HG02981 (cell line): Measurements from ENCODE around the gene SUFU.

ENCODE experiments used
- ATAC-seq: cut with Tn5 transposase; IDR thresholded peaks from one replicate; pipeline ENCODE4 v1.9.1; 2021; ENCODE audit warnings: mild to moderate bottlenecking, moderate library complexity; ENCODE audit not compliant: unreplicated experiment

The SUFU gene

DNA sequence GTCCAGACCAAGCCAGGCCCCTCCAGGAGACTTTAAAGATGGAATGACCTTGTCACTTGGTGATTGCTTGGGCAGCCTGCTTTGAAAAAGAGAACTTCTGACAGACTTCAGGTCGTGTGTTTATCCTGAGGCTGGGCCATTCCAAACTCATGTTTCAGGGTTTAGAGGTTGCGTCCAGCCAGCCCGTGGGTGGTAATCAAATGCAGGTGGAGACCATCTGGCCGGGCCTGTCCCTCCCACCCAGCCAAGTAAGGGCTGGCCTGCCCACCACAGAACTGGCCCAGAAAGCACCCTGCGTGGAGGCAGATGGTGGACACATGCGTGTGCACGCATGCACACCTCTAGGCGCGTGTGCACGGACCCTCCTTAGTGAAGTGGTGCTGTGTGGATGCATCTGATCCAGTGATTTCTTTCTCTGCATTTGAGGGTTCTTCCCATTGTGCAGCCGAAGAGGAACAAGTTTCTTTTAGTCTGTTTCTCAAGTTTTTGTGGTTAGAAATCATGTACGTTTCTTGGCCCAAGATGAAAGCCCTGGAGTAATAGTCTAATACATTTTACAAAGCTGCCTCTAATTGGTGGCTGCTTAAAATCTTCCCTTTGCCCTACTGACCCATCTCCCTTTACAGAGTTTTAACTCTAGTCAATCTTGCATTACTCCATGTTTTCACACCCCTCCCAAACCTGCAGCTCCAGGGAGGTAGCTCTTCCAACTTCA lies 43.0 kb downstream of the SUFU start:
- ATAC-seq, result no peak

DNA sequence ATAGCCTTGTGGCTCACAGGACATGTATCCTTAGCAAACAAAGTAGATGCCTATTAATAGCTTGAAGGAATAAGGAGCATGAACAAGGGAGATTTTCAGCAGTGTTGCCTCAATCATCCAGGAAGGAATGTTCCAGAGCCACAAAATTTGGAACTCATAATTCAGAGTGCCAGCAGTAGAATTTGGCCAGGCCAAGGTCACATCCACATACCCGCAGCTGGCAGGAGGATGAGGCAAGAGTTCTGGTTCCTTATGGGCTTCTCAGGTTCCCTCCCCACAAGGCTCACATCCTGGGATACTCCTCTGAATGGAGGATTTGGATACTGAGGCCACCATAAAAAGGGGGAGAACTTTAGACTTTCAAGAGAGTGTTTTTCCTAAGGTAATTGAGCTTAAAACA lies 45.8 kb downstream of the SUFU start:
- ATAC-seq, result no peak

DNA sequence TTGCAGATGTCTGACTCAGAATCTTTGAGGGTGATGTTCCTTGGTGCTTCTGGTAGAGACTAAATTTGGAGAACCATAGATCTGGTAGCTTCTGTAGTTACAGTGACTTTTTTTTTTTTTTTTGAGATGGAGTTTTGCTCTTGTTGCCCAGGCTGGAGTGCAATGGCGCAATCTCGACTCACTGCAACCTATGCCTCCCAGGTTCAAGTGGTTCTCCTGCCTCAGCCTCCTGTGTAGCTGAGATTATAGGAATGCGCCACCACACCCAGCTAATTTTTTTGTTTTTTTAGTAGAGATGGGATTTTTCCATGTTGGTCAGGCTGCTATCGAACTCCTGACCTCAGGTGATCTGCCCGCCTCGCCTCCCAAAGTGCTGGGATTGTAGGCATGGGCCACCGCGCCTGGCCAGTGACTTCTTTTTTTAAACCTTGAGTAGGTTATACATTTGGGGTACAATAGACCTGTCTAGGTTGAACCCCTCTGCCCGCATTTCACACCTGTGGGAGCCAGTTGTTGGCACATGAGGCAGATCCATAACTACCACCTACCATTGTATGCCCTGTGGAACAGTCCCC lies 47.0 kb downstream of the SUFU start:
- ATAC-seq, result no peak

DNA sequence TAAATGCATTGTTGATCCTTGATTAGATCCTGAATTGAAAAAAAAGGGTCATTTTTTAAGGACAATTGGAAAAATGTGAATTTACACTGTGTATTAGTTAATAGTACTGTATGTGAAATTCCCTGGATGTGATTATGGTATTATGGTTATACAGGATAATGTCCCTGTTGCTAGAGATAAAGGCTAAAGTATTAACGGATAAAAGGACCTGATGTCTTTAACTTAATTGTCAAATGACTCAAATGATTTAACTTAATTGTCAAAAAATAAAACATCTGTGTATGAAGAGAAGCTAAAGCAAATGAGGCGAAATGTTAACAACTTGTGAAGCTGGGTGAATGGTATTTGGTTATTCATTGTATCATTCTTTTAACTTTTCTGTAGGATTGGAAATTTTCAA lies 48.8 kb downstream of the SUFU start:
- no peak for ATAC-seq

DNA sequence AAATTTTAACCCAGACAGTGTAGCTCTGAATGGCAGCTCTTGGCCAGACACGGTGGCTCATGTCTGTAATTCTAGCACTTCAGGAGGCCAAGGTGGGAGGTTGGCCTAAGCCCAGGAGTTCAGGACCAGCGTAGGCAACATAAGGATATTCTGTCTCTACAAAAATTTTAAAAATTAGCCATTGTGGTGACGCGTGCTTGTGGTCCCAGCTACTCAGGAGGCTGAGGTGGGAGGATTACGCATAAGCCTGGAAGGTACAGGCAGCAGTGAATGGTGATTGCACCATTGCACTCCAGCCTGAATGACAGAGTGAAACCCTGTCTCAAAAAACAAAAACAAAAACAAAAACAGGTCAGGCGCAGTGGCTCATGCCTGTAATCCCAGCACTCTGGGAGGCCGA lies 50.0 kb downstream of the SUFU start:
- no peak for ATAC-seq

DNA sequence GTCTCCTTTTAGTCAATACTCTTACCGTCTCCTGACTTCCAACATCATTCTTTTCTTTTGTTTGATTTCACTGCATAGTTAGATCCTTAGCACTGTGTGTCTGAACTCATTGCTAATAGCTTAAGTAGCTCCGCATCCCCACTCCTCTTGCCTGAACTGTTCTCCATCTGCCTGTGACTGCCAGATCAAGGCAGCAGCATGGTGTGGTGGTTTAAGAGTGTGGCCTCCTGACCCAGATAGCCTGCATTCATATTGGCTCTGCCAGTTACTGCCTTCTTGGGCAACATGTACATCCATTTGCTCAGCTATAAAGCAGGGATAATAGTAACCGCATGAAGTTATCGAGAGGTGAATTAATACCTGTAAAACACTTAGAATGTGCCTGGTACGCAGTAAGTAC lies 50.8 kb downstream of the SUFU start:
- no peak for ATAC-seq

DNA sequence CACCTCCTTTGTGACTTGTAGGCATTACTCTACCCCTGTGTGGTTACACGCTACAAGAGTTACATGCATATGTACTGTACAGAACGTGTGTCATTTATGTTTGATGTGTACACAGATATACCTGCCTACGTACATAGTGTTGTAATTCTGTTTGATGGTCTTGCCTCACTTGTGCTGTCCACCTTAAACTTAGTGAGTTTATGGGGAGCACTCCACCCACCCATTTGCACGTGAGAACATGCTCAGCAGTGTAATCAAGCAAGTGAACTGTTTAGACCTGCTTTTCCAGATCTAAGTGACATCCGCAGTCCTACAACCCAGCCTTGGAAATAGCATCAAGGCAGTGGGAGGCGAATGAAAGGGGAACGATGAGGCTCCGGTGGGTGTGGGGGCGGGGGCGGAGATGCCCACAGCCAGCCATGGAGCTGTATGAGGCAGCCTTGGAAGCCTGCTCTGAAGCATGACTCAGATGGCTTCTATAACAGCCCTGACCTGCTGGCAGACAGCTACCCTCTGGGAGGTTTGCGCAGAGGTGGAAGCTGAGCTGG lies 52.1 kb downstream of the SUFU start:
- ATAC-seq, result no peak

DNA sequence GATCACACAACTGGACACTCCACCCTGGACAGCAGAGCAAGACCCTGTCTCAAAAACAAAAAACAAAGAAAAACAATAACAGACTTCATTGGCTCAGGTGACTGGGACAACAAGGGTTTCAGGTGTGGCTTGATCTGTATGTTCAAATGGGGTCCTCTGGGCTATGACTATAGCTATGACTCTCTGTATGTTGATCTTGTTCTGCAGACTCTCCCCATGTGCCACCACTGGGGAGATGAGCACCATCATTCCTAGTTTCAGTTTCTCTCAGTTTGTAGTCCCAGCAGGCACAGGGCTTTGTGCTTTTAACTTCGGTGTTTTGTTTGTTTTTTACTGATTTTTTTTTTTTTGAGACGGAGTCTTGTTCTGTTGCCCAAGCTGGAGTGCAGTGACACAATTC lies 53.8 kb downstream of the SUFU start:
- ATAC-seq, result no peak

DNA sequence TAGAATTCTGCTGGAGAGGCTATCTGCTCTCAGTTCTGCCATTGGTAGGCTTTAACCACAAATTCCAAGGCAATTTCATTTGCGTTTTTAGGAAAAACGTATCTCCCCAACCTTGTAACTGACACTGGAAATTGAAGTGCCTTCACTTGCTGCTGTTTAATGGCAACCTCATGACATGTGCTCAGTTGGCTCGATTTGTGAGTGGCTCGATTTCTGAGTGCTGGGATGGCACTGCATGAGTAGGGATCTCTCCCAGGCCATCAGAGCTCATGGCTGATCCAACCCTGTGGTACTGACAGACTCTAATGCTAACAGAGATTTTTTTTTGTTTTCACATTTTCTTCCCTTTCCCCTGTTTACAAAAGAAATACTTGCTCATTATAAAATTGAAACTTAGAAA lies 56.0 kb downstream of the SUFU start:
- ATAC-seq, result no peak

DNA sequence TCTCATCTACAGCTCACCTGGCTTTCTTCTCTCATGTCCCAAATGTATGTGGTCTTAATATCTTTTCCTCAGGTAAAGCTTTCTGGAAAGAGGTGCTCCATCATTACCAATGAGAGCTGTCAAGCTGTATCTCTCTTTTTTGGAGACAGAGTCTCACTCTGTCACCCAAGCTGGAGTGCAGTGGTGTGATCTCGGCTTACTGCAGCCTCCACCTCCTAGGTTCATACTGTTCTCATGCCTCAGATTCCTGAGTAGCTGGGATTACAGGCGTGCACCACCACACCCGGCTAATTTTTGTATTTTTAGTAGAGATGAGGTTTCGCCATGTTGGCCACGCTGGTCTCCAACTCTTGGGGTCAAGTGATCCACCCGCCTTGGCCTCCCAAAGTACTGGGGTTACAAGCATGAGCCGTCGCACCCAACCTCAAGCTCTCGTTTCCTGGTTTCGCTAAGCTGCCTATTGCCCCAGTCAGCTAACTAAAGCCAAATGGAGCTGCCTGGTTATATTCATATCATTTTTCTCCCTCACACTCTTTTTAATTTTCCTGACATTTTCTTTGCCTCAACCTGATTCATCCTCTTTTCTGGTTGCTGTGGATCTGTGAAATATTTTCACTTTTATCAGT lies 60.5 kb downstream of the SUFU start:
- ATAC-seq, result no peak

DNA sequence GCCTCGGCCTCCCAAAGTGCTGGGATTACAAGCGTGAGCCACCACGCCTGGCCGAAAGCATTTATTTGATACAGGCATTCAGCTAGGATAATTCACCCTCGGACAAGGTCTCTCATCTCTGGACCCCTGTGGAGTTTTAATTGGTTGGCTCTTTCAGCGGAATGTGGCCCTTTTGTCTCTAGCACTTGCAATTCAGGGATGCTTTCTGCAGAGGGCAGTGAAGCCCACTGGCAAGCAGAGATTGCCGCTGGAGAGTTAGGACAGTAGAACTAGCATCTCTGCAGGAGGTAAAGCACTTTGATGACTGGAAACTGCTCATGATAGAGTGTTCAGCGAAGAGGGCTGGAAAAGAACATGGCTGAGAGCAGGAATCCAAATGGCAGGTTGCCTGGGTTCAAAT lies 62.0 kb downstream of the SUFU start:
- ATAC-seq, result no peak

DNA sequence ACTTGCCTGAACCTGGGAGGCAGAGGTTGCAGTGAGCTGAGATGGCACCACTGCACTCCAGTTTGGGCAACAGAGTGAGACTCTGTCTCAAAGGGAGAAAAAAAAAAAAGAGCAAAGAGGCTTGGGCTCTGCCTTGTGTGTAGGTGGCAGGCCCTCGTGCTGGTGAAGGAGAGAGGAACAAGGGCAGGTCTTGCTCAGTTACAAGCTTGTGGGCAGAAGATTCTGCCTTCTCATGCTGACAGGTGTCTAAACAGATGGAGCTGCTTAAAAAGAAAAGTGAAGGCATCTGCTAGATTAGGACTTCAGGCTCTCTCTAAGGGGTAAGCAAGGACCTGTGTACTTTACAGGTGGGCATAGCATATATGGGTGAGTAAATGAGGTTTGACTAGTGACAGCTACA lies 75.0 kb downstream of the SUFU start:
- no peak for ATAC-seq

DNA sequence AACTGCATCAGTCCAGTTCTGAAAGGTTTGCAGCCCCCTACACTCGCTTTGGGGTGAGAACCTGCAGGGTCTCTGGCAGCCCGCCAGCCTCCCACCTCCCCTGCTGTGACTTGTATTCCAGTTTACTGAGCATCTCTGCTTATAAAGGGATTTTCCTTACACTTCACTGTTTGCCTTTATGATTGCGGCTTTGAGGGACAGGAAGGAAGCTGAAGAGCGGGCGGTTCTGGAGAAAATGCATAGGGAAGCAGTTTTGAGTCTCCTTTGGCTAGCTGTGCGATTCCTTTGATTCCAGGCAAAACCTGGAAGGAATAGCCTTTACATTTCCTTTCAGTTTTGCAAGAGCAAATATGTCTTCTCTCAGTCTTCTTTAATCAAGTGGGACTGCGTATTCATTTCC lies 75.6 kb downstream of the SUFU start:
- no peak for ATAC-seq

DNA sequence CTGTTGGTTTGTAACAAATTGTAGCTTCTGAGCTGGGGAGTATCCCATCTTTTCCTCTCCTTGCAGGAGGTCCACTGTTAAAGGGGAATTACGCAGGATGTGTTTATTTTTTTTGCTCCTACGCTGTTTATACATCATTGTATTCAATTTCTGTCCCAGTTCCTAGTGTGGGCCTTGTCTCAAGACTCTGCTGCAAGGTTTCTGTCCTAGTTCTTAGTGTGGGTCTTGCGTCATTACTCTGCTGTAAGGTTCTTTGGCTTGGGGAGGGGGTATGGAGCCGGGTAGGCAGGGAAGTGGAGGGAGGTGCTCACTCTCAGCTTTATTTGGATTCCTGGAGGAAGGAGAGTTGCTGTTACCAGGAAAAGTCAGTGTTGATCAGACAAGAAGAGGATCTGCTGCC lies 76.5 kb downstream of the SUFU start:
- ATAC-seq, result no peak

DNA sequence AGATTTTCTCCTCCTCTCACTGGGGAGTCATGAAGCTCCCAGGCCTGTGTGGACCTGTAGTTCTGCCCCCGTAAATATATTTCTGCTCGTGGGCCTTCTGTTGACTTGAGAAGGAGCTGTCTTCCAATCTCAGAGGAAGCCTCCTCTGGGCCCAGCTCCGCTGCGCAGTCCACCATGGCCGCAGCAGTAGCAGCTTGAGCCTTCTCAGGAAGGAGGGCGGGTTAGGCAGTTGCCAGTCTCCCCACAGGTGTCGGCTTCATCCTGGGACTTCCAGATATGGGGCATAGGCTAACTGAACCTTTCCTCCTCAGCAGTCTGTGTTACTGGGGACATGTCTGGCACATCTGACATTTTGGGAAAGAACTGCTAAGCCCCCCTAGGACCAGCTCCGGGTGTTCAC lies 77.6 kb downstream of the SUFU start:
- ATAC-seq, result no peak

DNA sequence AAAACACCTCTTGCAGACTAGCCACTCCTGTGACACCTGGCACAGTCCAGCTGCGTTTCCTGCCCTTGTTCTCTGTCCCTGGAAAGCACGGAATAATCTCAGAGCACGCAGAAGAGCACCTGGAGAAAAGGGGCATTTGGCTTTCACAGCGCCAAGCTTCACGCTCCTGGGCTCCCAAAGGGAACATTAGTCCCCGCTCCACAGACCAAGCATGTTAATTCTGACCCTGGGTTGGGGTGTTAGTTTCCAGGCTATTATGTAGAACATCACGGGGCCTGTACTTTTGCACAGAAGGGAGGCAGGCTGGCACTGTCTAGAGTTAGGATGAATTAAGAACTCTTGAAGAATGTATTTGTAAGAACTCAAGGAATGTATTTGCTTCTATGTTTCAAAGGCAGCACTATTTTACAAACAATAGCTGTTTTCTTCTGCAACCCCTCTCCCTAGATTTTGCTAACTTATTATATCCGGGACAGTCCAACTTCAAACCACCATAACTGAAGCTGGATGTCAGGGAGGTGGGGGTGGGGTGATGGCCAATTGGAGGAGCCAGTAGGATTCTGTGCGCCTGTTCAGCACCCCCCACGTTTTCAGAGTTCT lies 78.3 kb downstream of the SUFU start:
- no peak for ATAC-seq

DNA sequence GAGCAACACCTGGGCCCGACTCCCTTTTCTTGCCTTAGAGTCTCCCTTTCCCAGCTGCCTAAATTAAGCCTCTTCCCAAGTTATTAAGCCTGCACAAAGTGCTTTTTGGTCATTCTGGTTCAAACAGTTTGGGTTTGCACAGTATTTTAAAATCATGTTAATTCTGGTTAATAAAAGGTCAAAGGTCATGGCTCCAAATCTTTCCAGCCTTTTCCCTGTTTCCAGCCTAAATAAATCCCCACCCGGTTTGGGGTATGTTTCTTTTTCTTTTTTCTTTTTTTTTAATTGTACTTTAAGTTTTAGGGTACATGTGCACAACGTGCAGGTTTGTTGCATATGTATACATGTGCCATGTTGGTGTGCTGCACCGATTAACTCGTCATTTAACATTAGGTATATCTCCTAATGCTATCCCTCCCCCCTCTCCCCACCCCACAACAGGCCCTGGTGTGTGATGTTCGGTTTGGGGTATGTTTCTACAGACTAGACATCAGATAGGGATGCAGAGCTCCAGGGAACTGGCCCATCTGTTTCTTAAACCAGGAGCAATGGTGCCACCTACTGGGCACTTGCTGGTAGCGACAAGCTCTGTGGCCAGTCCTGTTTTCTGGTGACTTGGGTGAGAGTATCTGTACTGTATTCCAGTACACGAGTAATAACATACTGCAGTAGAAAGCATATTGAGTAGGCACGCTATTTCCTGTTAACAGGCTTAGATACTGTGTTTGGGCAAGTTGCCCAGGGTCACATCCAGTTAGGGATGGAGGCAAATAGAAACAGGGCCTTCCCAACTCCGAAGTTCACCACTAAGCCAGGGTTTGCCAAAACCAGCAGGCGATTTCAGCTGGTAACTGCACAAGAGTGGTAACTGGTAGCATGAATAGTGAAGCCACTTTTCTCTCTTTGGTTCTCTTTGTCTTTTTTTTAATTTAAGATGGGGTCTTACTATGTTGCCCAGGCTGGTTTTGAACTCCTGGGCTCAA lies 80.0 kb downstream of the SUFU start:
- ATAC-seq, result peak; percentile 71

DNA sequence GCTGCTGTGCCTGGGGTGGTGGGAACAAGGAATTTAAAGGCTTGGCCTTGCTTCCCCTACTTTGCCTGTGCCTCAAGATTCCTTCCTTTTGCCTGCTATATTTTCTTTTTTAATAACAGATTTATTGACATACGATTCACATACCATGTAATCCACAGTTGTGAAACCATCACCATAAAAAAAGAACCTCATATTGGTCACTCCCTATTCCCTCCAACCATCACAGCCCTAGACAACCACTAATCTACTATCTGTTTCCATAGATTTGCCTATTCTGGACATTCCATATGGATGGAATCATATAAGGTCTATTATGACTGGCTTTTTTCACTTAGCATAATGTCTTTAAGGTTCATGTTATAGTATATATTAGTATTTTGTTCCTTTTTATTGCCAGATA lies 81.3 kb downstream of the SUFU start:
- no peak for ATAC-seq

DNA sequence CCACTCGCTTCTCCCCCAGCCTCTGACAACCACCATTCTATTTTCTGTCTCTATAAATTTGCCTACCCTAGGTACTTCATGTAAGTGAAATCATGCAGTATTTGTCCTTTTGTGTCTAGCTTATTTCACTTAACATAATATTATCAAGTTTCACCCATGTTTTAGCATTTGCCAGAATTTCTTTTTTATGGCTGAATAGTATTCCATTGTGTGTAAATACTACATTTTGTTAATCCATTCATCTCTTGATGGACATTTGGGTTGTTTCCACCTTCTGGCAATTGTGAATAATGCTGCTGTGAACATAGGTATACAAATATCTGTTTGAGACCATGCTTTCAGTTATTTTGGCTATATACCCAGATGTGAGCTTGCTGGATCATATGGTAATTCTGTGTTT lies 83.1 kb downstream of the SUFU start:
- no peak for ATAC-seq

DNA sequence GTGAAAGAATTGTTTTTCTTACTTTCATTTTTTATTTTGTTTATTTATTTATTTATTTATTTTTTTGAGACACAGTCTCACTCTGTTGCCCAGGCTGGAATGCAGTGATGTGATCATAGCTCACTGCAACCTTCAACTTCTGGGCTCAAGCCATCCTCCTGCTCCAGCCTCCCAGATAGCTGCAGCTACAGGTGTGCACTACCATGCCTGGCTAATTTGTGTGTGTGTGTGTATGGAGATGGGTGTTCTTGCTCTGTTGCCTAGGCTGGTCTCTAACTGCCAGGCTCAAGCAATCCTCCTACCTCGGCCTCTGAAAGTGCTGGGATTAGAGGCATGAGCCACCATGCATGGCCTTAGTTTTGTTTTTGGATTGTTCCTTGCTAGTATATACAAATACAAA lies 85.1 kb downstream of the SUFU start:
- no peak for ATAC-seq
